K562 (cell line): ENCODE measurements around the gene MTA1. TPM values are rescaled to one million over a fixed set of nuclear protein-coding genes. Genes with fewer than 3 reads are reported as not detected.

Experiments used
- EP300 ChIP-seq: IDR thresholded peaks from 2 replicates; pipeline ENCODE4 v1.6.1; 2012; ENCODE audit warnings: low read length, improper control_type of control experiment
- FOXO4 ChIP-seq: fragments of 450-650 bp; formaldehyde crosslinking; IDR thresholded peaks from 2 replicates; pipeline ENCODE4 v1.4.0; 2020; ENCODE audit warnings: mild to moderate bottlenecking, moderate library complexity
- GABPA ChIP-seq: fragments of 200-800 bp; sonication (Bioruptor generic); conservative IDR thresholded peaks from 2 replicates; pipeline ENCODE4 v1.6.1; 2016; ENCODE audit warnings: low read depth, missing genetic modification characterization, missing compliant biosample characterization
- IRF2 ChIP-seq: sonication (generic); formaldehyde crosslinking; IDR thresholded peaks from 2 replicates; pipeline ENCODE4 v1.8.1; 2022; ENCODE audit warnings: mild to moderate bottlenecking, missing genetic modification reagents
- NFATC3 ChIP-seq: fragments of 450-650 bp; IDR thresholded peaks from 2 replicates; pipeline ENCODE4 v1.6.1; 2017; ENCODE audit warnings: mild to moderate bottlenecking
- NFE2 ChIP-seq: IDR thresholded peaks from 2 replicates; pipeline ENCODE4 v1.6.1; 2014; ENCODE audit warnings: antibody characterized with exemption, low read depth
- SNIP1 ChIP-seq: fragments of 450-650 bp; IDR thresholded peaks from 2 replicates; pipeline ENCODE4 v1.7.1; 2017; ENCODE audit warnings: low read depth, mild to moderate bottlenecking
- TCF7 ChIP-seq: sonication (generic); IDR thresholded peaks from 2 replicates; pipeline ENCODE4 v1.6.1; 2016; ENCODE audit warnings: antibody characterized with exemption, borderline replicate concordance
- ZBTB11 ChIP-seq, 3 experiments: fragments of 200-800 bp in 1 of 3; fragments of 250-450 bp in 1 of 3; fragments of 450-650 bp in 1 of 3; sonication (Bioruptor Pico) in 1 of 3; sonication (Bioruptor generic) in 1 of 3; formaldehyde crosslinking in 1 of 3; IDR thresholded peaks; 2 replicates each; pipeline versions ENCODE4 v1.6.1 to v1.8.0; 2016 to 2022; ENCODE audit warnings: mild to moderate bottlenecking in 2 of 3, missing genetic modification characterization in 2 of 3, missing compliant biosample characterization in 1 of 3, moderate library complexity in 1 of 3
- ZNF184 ChIP-seq: sonication (generic); formaldehyde crosslinking; IDR thresholded peaks from 2 replicates; pipeline ENCODE4 v1.5.0; 2020; ENCODE audit warnings: missing genetic modification reagents
- ZNF707 ChIP-seq: fragments of 250-450 bp; sonication (Bioruptor Pico); conservative IDR thresholded peaks from 2 replicates; pipeline ENCODE4 v1.8.0; 2022; ENCODE audit warnings: inconsistent platforms, mild to moderate bottlenecking, moderate library complexity
- polyA plus RNA-seq, 8 experiments: library from polyadenylated mRNA; depleted of rRNA in 4 of 8; stranded (reverse) in 5 of 8; unstranded in 3 of 8; fragments of >200 nt; fragmentation: Nextera tagmentation in 2 of 8; fragmentation: Illumina TruSeq in 1 of 8; extraction: Ambion mirVana in 2 of 8; extraction: Trizol in 1 of 8; gene quantifications; 2 replicates each; pipeline versions ENCODE4 v1.2.1 to v1.2.3, GENCODE V29; 2011 to 2014; ENCODE audit warnings: inconsistent platforms in 1 of 8, missing spikeins in 1 of 8
- total RNA-seq, 7 experiments: library from RNA; depleted of rRNA in 6 of 7; stranded (reverse); fragments of >200 nt in 6 of 7; fragmentation: Illumina TruSeq in 2 of 7; extraction: Trizol in 2 of 7; gene quantifications; 2 replicates each; pipeline versions ENCODE4 v1.2.1 to v1.2.3, GENCODE V29; 2011 to 2021; ENCODE audit warnings: low replicate concordance in 1 of 7
- TF ChIP-seq, protein P1 (sequence below): fragments of 200-600 bp; sonication (generic); IDR thresholded peaks from one replicate; pipeline ENCODE4 v1.6.1; 2012; ENCODE audit warnings: mild to moderate bottlenecking, low read depth, low read length, inconsistent platforms

Gene MTA1
- total and polyA plus RNA-seq, 9 of the 15 experiments (the other 6 are each of a cell fraction or from before 2014, with no cell fraction given): 0.13 to 118 (median 32.3) TPM

GRCh38 chr14:105481886-105482457 is 62.3 kb downstream of the MTA1 start (continued):
- TF ChIP-seq ZBTB11 (CRISPR knock-in tag; IDR thresholded peaks at IDR 0.05) (peak in 1 of 3 experiments; percentile 30; a peak in 1 of 6 replicates), SNIP1 (no peak), GABPA (no peak; the same call in 1 of the 2 replicates), TCF7 (no peak), ZNF707 (no peak), ZNF184 (no peak), FOXO4 (no peak), NFE2 (no peak), EP300 (peak; percentile 9; the same call in 1 of the 2 replicates), NFATC3 (no peak), IRF2 (no peak)
- TF ChIP-seq, protein P1, sequence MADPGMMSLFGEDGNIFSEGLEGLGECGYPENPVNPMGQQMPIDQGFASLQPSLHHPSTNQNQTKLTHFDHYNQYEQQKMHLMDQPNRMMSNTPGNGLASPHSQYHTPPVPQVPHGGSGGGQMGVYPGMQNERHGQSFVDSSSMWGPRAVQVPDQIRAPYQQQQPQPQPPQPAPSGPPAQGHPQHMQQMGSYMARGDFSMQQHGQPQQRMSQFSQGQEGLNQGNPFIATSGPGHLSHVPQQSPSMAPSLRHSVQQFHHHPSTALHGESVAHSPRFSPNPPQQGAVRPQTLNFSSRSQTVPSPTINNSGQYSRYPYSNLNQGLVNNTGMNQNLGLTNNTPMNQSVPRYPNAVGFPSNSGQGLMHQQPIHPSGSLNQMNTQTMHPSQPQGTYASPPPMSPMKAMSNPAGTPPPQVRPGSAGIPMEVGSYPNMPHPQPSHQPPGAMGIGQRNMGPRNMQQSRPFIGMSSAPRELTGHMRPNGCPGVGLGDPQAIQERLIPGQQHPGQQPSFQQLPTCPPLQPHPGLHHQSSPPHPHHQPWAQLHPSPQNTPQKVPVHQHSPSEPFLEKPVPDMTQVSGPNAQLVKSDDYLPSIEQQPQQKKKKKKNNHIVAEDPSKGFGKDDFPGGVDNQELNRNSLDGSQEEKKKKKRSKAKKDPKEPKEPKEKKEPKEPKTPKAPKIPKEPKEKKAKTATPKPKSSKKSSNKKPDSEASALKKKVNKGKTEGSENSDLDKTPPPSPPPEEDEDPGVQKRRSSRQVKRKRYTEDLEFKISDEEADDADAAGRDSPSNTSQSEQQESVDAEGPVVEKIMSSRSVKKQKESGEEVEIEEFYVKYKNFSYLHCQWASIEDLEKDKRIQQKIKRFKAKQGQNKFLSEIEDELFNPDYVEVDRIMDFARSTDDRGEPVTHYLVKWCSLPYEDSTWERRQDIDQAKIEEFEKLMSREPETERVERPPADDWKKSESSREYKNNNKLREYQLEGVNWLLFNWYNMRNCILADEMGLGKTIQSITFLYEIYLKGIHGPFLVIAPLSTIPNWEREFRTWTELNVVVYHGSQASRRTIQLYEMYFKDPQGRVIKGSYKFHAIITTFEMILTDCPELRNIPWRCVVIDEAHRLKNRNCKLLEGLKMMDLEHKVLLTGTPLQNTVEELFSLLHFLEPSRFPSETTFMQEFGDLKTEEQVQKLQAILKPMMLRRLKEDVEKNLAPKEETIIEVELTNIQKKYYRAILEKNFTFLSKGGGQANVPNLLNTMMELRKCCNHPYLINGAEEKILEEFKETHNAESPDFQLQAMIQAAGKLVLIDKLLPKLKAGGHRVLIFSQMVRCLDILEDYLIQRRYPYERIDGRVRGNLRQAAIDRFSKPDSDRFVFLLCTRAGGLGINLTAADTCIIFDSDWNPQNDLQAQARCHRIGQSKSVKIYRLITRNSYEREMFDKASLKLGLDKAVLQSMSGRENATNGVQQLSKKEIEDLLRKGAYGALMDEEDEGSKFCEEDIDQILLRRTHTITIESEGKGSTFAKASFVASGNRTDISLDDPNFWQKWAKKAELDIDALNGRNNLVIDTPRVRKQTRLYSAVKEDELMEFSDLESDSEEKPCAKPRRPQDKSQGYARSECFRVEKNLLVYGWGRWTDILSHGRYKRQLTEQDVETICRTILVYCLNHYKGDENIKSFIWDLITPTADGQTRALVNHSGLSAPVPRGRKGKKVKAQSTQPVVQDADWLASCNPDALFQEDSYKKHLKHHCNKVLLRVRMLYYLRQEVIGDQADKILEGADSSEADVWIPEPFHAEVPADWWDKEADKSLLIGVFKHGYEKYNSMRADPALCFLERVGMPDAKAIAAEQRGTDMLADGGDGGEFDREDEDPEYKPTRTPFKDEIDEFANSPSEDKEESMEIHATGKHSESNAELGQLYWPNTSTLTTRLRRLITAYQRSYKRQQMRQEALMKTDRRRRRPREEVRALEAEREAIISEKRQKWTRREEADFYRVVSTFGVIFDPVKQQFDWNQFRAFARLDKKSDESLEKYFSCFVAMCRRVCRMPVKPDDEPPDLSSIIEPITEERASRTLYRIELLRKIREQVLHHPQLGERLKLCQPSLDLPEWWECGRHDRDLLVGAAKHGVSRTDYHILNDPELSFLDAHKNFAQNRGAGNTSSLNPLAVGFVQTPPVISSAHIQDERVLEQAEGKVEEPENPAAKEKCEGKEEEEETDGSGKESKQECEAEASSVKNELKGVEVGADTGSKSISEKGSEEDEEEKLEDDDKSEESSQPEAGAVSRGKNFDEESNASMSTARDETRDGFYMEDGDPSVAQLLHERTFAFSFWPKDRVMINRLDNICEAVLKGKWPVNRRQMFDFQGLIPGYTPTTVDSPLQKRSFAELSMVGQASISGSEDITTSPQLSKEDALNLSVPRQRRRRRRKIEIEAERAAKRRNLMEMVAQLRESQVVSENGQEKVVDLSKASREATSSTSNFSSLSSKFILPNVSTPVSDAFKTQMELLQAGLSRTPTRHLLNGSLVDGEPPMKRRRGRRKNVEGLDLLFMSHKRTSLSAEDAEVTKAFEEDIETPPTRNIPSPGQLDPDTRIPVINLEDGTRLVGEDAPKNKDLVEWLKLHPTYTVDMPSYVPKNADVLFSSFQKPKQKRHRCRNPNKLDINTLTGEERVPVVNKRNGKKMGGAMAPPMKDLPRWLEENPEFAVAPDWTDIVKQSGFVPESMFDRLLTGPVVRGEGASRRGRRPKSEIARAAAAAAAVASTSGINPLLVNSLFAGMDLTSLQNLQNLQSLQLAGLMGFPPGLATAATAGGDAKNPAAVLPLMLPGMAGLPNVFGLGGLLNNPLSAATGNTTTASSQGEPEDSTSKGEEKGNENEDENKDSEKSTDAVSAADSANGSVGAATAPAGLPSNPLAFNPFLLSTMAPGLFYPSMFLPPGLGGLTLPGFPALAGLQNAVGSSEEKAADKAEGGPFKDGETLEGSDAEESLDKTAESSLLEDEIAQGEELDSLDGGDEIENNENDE: no peak
